Activated T-cell treated with anti-CD3 and anti-CD28 coated beads for 24 hours (primary cell): ENCODE data around the gene EEFSEC.

Experiments used
- DNase-seq: peaks from one replicate; pipeline ENCODE4 v3.0.0-alpha.2; 2020; ENCODE audit warnings: low read depth

EEFSEC gene

GRCh38 chr3:128316481-128316891 lies 163.2 kb downstream of the EEFSEC start:
- peak; percentile 42 for DNase-seq

- no peak for DNase-seq
Measured at GRCh38 chr3:128317101-128317697, 163.9 kb downstream of the EEFSEC start.

GRCh38 chr3:128317698-128318231 lies 164.5 kb downstream of the EEFSEC start:
- no peak for DNase-seq

GRCh38 chr3:128318275-128318941 lies 165.1 kb downstream of the EEFSEC start:
- no peak for DNase-seq

GRCh38 chr3:128319107-128319506 lies 165.8 kb downstream of the EEFSEC start:
- no peak for DNase-seq

GRCh38 chr3:128319741-128320141 lies 166.5 kb downstream of the EEFSEC start:
- DNase-seq = no peak

GRCh38 chr3:128320551-128321340 lies 167.5 kb downstream of the EEFSEC start:
- no peak for DNase-seq

GRCh38 chr3:128321418-128321817 lies 168.1 kb downstream of the EEFSEC start:
- DNase-seq = no peak

- DNase-seq = peak; percentile 20
Measured at GRCh38 chr3:128322030-128323022, 169.0 kb downstream of the EEFSEC start.

GRCh38 chr3:128323206-128324081 lies 170.2 kb downstream of the EEFSEC start:
- no peak for DNase-seq

GRCh38 chr3:128324911-128325592 lies 171.8 kb downstream of the EEFSEC start:
- no peak for DNase-seq

GRCh38 chr3:128326051-128326823 lies 173.0 kb downstream of the EEFSEC start:
- DNase-seq = no peak

GRCh38 chr3:128327606-128328031 lies 174.3 kb downstream of the EEFSEC start:
- no peak for DNase-seq

GRCh38 chr3:128328546-128329458 lies 175.5 kb downstream of the EEFSEC start:
- DNase-seq = no peak

GRCh38 chr3:128329491-128330213 lies 176.4 kb downstream of the EEFSEC start:
- no peak for DNase-seq

GRCh38 chr3:128330214-128330842 lies 177.0 kb downstream of the EEFSEC start:
- DNase-seq = no peak

- DNase-seq = no peak
Measured at GRCh38 chr3:128334086-128334645, 180.9 kb downstream of the EEFSEC start.
